Natural killer cell (primary cell): ENCODE data around the gene AK2. TPM values are rescaled to one million over a fixed set of nuclear protein-coding genes. Genes with fewer than 3 reads are reported as not detected.
"Not testable (repeated sequence)": the region's sequence is repeated elsewhere in the genome, so short reads cannot be mapped to it uniquely, and the experiment has no call there.

Experiments
- ATAC-seq, 3 donors: fragments of 150-1000 bp in 2 of 3; fragments of 200-7000 bp in 1 of 3; cut with Tn5 transposase; 1 replicate in 1 of 3; 2 replicates in 2 of 3; pipeline ENCODE4 v1.10.0; 2021; ENCODE audit warnings: mild to moderate bottlenecking in 2 of 3, moderate library complexity in 2 of 3
- DNase-seq, 2 donors: peaks; one replicate each; pipeline versions ENCODE4 v3.0.0 to v3.0.0-alpha.2; 2013 to 2021; ENCODE audit warnings: mixed read lengths in 1 of 2
- H3K27ac ChIP-seq: one replicate; pipeline ENCODE4 v1.5.1; 2013; ENCODE audit warnings: mild to moderate bottlenecking, low read length
- H3K27me3 ChIP-seq: one replicate; pipeline ENCODE4 v1.6.1; 2013; ENCODE audit warnings: low read length; ENCODE audit not compliant: control insufficient read depth, insufficient read depth
- H3K36me3 ChIP-seq: one replicate; pipeline ENCODE4 v1.6.1; 2013; ENCODE audit warnings: low read length; ENCODE audit not compliant: control insufficient read depth, insufficient read depth
- H3K4me1 ChIP-seq: one replicate; pipeline ENCODE4 v1.6.1; 2013; ENCODE audit warnings: low read length; ENCODE audit not compliant: control insufficient read depth, insufficient read depth
- H3K4me3 ChIP-seq: one replicate; pipeline ENCODE4 v1.5.1; 2013; ENCODE audit warnings: low read length
- H3K9me3 ChIP-seq: one replicate; pipeline ENCODE4 v1.6.1; 2013; ENCODE audit warnings: low read length; ENCODE audit not compliant: control insufficient read depth, insufficient read depth
- H3K27ac Mint-ChIP-seq, 2 donors: one replicate each; pipeline ENCODE4 v1.8.0; 2022; ENCODE audit warnings: mild to moderate bottlenecking in 2 of 2, mixed read lengths in 2 of 2, moderate library complexity in 1 of 2
- H3K27me3 Mint-ChIP-seq, 2 donors: one replicate each; pipeline ENCODE4 v1.8.0; 2022; ENCODE audit warnings: low read depth in 2 of 2, mixed read lengths in 2 of 2
- H3K36me3 Mint-ChIP-seq: one replicate; pipeline ENCODE4 v1.8.0; 2022; ENCODE audit warnings: mixed read lengths
- H3K4me1 Mint-ChIP-seq, 2 donors: one replicate each; pipeline ENCODE4 v1.8.0; 2022; ENCODE audit warnings: mixed read lengths in 2 of 2
- H3K4me3 Mint-ChIP-seq: one replicate; pipeline ENCODE4 v1.8.0; 2022; ENCODE audit warnings: mild to moderate bottlenecking, moderate library complexity, mixed read lengths
- H3K9me3 Mint-ChIP-seq, 2 donors: one replicate each; pipeline ENCODE4 v1.8.0; 2022; ENCODE audit warnings: mixed read lengths in 2 of 2
- CTCF ChIP-seq: fragments of 200-600 bp; IDR thresholded peaks from one replicate; pipeline ENCODE4 v1.8.0; 2022; ENCODE audit warnings: antibody characterized with exemption
- WGBS: methylation state at CpG from one replicate; pipeline ENCODE4 v1.1.7; 2013; ENCODE audit warnings: missing lambda C conversion rate; ENCODE audit not compliant: insufficient coverage; 5-methylcytosine and 5-hydroxymethylcytosine counted together
- intact Hi-C: fragments of 100-400 bp; cut with micrococcal nuclease; formaldehyde crosslinking; loops from one replicate; pipeline ENCODE4 v1.14.2; 2022
- total RNA-seq, 4 donors: library from RNA; stranded (reverse); fragments of 120-200 nt in 1 of 4; gene quantifications; one replicate each; pipeline versions ENCODE4 v1.2.3 to v1.2.4, GENCODE V29; 2013 to 2022

Gene AK2
- total RNA-seq, 3 donors from 2014 or later (not counting 1 experiment from before 2014, with no cell fraction given), result 64.8 to 94.0 (median 67.1) TPM

- Histone ChIP-seq H3K4me1 (peaks cover 34% of the 10 kb centered on the region), H3K36me3 (no peaks in the 10 kb centered on the region), H3K27ac (no peak overlapping the region), H3K27me3 (peaks cover 5% of the 10 kb centered on the region), H3K4me3 (no peak overlapping the region), H3K9me3 (no peaks in the 10 kb centered on the region)
- Mint-ChIP-seq H3K27ac (peak overlapping the region in 1 of 2 donors; percentile 39), H3K9me3 (no peaks in the 10 kb centered on the region), H3K4me1 (peaks cover 14 to 17% of the 10 kb centered on the region in 2 donors), H3K4me3 (no peak overlapping the region), H3K36me3 (no peaks in the 10 kb centered on the region), H3K27me3 (peaks cover under 1 to 8% of the 10 kb centered on the region in 2 donors)
- 98% methylated on average over 4 of the region's 4 CpGs for WGBS
- no peak for TF ChIP-seq CTCF
- ATAC-seq (no peak), DNase-seq (no peak)
- intact Hi-C loops, result no loop called here
These were observed 59.1 kb downstream of the AK2 start for GRCh38 chr1:32977546-32978087.

DNA sequence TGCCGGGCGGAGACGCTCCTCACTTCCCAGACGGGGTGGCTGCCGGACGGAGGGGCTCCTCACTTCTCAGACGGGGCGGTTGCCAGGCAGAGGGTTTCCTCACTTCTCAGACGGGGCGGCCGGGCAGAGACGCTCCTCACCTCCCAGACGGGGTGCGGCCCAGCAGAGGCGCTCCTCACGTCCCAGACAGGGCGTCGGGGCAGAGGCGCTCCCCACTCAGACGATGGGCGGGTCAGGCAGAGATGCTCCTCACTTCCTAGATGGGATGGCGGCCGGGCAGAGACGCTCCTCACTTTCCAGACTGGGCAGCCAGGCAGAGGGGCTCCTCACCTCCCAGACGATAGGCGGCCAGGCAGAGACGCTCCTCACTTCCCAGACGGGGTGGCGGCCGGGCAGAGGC lies 61.6 kb downstream of the AK2 start:
- 87% methylated on average over 25 of the region's 30 CpGs for WGBS
- H3K27me3 Mint-ChIP-seq, result peaks cover 22 to 23% of the 10 kb centered on the region in 2 donors
- DNase-seq, ATAC-seq, H3K9me3 Mint-ChIP-seq, H3K9me3 ChIP-seq, H3K27ac Mint-ChIP-seq, H3K36me3 Mint-ChIP-seq, H3K4me3 ChIP-seq, H3K27ac ChIP-seq, H3K4me1 Mint-ChIP-seq, H3K4me3 Mint-ChIP-seq, H3K36me3 ChIP-seq, intact Hi-C loops: not testable (repeated sequence)
- H3K27me3 ChIP-seq, result peaks cover 22% of the 10 kb centered on the region
- peaks cover 12% of the 10 kb centered on the region for H3K4me1 ChIP-seq

- H3K27ac Mint-ChIP-seq, H3K4me3 Mint-ChIP-seq, H3K9me3 Mint-ChIP-seq, DNase-seq, ATAC-seq, H3K9me3 ChIP-seq, H3K27ac ChIP-seq, H3K4me1 ChIP-seq, H3K4me1 Mint-ChIP-seq, H3K36me3 Mint-ChIP-seq, H3K36me3 ChIP-seq, H3K4me3 ChIP-seq, intact Hi-C loops: not testable (repeated sequence)
- WGBS, result no CpG with 5 or more reads among the region's 6 CpGs
- peaks cover 23 to 29% of the 10 kb centered on the region in 2 donors for H3K27me3 Mint-ChIP-seq
- H3K27me3 ChIP-seq, result peaks cover 22% of the 10 kb centered on the region
These were observed 63.2 kb downstream of the AK2 start for GRCh38 chr1:32973458-32973857.

DNA sequence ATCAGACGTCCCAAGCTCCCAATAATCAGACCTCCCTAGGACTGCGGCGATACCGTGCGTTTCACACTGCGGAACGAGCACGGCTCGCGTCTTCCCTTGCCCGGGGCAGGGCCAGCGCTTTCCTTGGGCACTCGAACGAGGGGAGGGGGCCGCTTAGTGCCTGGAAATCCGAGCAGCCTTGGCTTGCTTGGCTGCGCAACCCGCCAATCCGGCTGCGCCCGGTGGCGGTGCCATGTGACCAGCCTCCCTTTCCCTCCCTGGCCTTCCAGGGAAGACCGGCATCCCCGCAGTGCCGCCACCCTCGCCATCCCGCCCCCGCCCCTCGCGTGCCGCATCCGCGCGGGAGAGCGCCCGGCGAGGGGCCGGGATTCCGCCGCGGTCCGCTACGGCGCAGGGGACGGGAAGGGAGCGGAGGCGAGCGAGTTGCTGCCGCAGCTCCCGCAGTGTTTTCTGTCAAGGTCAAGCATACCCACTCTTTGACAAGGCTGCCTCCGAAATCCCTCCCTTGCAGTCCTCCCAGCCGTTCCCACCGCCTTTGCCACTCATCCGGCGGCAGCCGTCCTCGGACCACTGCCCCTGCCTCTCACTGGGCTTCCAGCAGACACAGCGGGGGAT lies 63.8 kb downstream of the AK2 start:
- TF ChIP-seq CTCF, result no peak
- H3K27ac ChIP-seq, result no peak overlapping the region

More for the DNA sequence above, 63.8 kb downstream of the AK2 start:
- peak in 1 of 2 donors; percentile 29 for DNase-seq
- Histone ChIP-seq H3K9me3 (no peaks in the 10 kb centered on the region), H3K36me3 (no peaks in the 10 kb centered on the region), H3K27me3 (peaks cover 22% of the 10 kb centered on the region), H3K4me3 (no peak overlapping the region), H3K4me1 (peaks cover 9% of the 10 kb centered on the region)
- H3K36me3 Mint-ChIP-seq, result no peaks in the 10 kb centered on the region
- H3K4me1 Mint-ChIP-seq, result peaks cover 6% of the 10 kb centered on the region in 2 donors
- intact Hi-C loops, result no loop called here
- H3K4me3 Mint-ChIP-seq, result no peak overlapping the region
- WGBS, result 4% methylated on average over 53 of the region's 58 CpGs
- peaks cover 23 to 33% of the 10 kb centered on the region in 2 donors for H3K27me3 Mint-ChIP-seq
- no peak overlapping the region for H3K27ac Mint-ChIP-seq
- ATAC-seq, result peak in 2 of 3 donors; percentile 40 to 42
- H3K9me3 Mint-ChIP-seq, result no peaks in the 10 kb centered on the region
